Effector CD4-positive, alpha-beta T cell (primary cell): ENCODE measurements around the gene PPM1E.
"Not testable (repeated sequence)": the region's sequence is repeated elsewhere in the genome, so short reads cannot be mapped to it uniquely, and the experiment has no call there.

Experiments
- DNase-seq: peaks from one replicate; pipeline ENCODE4 v3.0.0-alpha.2; 2020

Gene PPM1E

DNA sequence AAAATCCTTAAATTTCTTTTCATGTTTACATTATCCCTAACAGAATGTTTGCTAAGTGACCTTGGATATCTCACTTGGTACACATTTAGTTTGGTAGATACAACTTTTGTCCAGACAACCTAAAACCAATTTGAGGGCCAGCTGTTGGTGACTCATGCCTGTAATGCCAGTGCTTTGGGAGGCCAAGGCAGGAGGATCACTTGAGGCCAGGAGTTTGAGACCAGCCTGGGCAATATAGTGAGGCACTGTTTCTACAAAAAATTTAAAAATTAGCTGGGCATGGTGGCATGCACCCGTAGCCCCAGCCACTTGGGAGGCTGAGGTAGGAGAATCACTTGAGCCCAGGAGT is 202.0 kb downstream of the PPM1E start:
- not testable (repeated sequence) for DNase-seq

DNA sequence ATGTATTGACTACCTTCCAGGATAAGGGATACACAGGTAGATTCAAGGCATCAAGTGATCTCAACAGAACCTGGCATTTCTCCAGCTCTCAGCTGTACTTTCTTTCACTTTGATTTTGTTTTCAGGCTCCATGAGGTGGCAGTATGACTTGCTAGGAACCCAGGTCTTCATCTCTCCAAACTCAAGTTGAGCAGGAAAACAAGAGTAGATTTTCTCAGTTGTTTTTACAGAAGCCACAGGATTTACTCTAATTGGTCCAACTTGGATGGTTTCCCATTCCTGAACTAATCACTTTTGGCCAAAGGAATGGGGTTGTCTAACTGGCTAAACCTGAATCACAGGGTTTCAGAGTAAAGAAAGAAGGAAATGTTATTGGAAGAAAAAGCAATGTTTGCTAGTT is 204.4 kb downstream of the PPM1E start:
- DNase-seq, result no peak

DNA sequence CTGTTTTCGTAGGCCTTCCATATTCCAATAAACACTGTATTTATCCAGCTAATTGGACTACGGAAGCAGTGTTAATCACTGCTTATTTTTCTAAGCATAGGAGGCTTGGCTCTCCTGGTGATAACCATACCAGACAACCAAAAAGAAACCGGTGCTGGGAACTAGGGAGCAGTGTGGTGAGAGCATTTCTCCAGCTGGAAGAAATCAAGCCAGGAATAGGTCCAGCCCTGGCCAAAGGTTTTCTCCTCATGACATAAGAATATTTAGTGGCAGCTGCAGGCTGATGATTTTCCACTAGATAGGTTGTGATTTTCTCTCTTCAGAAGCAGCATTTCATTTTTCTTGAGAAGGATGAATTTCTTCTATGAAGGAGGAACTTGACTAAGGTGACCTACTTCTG is 209.6 kb downstream of the PPM1E start:
- no peak for DNase-seq

DNA sequence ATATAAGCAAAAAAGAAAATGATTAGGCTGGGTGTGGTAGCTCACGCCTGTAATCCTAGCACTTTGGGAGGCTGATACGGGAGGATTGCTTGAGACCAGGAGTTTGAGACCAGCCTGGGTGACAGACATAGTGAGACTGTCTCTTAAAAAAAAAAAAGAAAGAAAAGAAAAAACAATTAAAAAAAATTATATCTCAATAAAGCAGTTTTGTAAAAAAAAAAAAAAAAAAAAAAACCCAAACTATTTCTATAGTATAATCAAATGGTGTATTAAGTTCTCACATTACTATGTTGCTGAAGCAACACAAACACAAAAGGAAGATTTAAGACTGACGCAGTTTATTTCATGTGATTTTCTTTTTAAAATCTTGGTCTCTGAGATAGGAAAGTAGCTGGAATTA is 210.6 kb downstream of the PPM1E start:
- DNase-seq, result no peak

DNA sequence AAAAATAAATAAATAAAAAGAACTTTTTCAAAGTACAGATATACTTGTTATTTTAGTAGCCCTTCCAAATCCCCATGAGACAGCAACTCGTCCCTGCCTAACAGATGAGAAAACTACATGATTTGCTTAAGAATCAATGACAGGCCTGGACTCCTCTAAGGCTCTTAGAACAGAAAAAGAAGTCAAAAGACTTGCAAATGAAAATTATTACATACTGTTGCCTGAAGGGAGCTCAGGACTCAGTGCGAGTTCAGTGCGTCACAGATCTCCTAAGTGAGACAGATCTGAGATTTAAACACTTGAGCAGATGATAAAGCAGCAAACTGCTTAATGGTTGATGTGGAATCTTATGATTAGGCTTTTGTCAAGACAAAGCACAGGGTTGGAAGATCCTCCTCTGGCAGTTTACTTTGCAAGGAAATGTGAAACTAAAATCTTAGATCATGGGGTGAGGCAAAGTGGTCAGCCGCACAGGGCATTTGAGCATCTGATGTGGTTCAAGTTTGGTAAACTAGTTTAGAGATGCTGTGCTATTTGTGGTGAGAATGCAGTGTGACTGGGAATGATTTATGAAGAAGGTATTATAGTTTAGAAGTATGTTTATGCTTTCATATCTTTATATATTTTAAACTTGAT is 212.9 kb downstream of the PPM1E start:
- no peak for DNase-seq

DNA sequence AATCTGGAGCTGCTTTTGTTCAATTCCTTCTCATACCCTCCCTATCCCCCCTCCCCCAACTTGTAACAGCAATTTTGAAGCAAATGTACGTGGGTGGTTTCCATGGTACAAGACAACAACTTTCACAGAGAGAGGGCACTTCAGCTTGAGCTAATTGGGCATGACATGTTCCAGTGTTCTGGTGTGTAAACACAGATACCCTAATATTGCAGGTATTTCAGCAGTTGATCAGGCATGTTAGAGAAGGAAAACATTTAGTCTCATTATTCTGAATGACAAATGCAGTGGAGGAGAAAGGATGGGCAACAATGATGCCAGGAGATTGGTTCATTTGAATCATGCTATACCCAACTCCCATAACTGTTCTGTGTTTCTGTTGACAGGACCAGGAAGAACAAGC is 213.5 kb downstream of the PPM1E start:
- DNase-seq, result no peak

DNA sequence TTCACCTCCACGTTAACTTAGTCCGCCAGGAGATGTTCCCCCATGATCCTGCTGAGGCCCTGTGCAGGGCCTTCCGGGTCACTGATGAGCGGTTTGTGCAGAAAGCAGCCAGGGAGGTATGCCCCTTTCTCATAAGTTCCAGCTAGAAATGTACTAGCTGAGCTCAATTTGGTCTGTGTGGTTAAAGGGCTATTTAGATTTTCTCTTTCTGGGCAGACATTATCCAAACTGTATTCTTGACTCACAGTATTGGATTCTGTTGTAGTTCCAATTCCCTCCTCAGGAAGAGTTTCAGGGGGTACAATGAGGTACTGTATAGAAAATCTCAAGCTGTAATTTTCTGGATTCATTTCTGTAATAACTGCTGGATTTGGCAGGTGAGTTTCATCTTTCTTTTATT is 214.0 kb downstream of the PPM1E start:
- DNase-seq, result no peak

DNA sequence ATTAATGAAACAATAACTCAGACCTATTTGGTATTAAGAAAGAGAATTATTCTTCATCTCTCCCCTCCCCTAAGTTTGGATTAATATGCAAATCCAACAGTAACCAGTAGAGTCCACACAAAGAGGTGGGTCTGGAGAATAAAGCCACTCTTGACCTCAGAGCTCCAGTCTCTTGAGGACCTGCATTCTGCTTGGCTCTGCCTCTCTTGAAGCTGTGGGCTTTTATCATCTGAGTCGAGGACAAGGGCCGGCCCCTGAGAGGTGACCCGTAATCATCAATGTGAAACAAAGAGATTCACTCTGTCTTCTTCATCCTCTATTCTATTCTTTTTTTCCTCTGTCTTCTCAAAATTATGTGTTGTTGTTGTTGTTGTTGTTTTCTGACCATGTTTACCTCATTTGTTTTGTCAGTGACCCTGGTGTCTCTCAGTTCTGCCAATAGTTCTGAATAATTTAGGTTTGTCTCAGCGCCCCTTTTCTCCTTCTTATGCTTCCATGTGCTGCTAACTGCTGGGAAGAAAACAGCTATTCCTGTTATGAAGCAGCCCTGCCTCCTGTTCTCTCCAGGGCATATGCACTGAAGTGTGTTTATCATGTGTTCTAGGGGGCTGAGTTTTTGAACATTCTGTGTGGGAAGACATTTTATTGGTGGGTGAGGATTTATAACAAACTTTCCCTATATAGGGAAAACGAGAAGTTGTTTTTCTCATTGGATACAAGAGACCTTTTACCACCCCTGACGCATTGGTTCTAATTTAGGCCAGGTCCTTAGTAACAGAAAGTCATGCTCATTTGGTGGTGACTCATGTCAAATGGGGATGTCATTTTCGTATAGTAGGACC is 215.2 kb downstream of the PPM1E start:
- no peak for DNase-seq

DNA sequence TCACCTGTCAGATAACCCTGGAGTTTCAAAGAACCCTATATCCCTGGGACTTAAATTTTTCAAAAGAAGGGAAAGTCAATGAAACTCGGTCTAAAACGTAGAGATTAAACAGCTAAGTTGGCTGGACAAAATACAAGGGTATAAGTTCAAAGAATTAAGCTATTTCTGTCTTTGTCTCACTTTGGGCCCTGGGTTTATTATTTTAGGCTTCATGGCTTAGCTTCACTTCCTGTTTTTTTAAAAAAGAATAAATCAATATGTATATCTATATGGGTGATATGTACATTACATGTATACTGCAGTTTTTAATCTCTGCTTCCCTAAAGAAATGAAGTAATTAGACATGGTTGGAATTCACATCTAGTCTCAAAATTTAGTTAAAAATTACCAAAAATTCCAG is 218.7 kb downstream of the PPM1E start:
- DNase-seq, result no peak

DNA sequence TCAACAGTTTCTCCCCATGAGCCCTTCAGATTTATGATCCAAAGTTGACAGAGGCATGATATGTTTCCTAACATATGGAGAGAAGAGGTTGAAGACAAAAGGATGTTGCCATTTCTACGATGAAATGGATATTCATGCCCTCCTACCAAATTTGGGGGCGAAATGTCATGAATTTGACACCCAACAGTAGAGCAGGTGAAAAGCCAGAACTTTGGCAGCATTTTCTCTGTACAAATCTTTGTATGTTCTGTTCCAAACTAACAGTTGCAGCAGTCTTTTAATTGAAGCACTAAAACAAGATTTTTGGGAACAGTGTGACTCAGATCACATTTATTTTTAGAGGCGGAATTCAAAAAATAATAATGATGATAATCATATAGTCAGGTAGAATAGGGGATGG is 220.9 kb downstream of the PPM1E start:
- DNase-seq, result no peak

DNA sequence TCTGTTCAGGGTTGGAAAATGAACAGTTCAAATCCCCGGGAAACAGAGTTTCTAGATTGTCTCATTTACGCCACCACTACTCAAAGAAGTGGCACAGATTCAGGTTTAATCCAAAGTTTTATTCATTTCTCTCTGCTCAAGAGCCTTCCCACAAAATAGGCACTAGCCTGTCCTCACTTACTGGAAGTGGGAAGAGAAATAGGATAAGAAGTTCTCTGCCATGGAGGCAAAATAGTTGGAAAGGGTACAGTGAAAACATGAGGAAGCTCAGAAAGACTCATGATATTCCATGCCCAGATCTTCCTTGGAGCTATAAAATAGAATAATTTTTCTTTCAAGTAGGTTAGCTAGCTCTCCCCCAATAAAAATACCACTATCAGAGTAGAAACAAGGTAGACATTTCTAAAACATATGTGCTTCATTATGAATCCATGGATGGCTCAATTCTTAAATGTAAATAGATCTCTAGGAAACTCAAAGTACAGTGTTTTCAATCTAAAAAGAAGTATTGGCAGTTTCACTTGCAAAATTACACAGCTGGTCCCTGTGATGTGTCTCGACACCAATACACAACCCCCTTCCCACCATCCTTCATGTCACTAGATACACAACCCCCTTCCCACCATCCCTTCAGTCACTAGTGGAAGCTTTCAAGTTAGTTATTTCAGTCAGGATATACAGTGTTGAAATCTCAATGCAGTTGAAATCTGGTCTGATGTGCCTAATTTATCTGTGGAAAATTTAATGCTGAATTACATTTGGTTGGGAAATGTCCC is 225.2 kb downstream of the PPM1E start:
- DNase-seq, result no peak

DNA sequence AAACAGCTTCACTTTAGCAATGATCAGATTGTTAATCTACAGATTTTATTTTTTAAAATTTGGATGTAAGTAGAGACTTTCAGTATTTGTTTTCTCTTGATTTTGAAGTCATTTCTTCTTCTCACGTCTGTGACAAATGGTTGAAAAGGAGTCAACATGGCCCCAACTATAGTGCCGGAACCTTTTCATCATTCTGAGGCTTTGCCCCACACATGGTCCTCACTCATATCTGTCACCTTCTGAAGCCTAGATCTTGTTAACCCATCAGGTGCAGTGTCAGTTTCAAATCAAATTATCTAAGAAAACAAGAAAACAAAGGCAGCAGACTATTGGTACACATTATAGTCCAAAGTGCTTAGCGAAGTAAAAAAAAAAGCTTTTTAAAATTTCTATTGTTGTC is 227.0 kb downstream of the PPM1E start:
- DNase-seq, result no peak

DNA sequence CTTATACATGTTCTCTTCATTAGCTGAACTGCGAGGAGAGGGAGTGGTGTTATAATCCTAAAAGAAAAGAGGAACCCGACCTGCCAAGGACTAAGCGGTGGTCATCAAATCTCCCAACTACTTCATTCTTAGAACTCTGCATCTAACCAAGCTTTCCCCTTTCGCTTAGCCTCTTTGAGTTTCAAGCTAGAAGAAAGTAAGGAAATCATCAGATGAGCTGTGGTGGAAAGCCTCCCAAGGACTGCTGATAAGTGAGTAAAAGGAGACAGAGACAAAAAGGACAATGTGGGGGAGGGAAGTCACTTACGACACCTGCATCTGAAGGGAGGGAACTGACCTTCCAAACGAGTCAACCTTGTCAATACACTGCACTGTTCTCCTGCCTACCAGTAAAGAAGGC is 229.7 kb downstream of the PPM1E start:
- DNase-seq, result no peak

DNA sequence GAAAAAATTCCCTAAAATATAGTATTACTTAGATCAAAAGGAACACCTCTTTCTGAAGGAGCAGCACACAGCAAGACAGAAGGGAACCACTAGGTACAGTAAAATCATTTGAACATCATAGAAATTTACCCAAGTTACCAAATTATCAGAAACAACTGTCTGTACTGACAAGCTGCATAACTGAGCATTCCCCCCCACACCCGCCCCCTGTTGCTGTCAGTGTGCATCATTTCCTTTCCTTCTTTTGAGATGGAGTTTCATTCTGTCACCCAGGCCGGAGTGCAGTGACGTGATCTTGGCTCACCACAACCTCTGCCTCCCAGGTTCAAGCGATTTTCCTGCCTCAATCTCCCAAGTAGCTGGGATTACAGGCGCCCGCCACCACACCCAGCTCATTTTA is 230.3 kb downstream of the PPM1E start:
- DNase-seq, result no peak

DNA sequence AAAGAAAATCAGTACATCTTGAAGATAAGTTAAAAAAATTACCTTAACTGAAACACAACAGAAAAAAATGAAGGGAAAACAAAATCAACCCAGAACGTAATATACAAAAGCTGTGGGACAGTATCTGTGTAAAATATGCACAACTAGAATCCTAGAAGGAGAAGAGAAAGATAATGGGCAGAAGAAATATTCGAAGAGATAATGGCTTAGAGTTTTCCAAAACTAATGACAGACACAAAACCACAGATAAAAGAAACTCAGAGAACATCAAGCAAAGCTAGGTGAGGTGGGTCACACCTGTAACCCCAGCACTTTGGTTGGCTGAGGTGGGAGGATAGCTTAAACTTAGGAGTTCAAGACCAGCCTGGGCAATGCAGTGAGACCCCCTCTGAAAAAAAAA is 234.0 kb downstream of the PPM1E start:
- no peak for DNase-seq

DNA sequence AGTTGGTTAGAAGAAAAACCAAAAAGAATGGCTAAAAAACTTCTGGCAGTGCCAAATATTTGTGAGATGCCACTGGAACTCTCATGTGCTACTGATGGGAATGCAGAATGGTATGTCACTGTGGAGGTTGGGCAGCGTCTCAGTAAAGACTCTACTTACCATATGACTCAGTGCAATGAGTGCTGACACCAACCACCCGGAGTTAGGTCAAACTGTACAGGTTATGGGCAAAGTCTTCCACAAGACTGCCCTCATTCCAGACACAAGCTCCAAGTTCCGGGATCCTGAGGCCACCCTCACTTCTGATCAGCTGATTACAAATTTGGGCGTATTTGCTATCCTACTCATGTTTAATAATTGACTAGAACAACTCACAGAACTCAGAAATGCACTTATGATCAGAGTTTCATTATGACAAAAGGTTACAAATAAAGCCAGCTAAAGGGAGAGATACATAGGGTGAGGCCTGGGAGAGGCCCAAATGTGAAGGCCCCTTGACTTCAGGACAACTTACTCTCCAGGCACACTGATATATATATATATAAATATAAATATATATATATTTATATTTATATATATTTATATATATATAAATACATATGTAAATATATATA is 236.2 kb downstream of the PPM1E start:
- no peak for DNase-seq

DNA sequence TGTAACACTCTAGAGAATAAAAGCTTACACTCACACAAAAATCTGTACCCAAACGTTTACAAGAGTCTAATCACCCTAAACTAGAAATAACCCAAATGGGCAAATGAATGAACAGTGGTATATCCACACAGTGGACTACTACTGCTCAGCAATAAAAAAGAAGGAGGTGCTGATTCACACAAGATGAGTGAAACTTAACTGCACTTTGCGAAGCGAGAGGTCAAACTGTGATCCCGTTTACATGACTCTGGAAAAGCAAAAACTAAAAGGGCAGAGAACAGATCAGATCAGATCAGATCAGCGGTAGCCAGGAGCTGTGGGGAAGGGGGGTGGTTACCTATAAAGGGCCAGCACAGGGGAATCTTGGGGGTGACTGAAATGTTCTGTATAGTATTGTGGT is 237.7 kb downstream of the PPM1E start:
- no peak for DNase-seq

DNA sequence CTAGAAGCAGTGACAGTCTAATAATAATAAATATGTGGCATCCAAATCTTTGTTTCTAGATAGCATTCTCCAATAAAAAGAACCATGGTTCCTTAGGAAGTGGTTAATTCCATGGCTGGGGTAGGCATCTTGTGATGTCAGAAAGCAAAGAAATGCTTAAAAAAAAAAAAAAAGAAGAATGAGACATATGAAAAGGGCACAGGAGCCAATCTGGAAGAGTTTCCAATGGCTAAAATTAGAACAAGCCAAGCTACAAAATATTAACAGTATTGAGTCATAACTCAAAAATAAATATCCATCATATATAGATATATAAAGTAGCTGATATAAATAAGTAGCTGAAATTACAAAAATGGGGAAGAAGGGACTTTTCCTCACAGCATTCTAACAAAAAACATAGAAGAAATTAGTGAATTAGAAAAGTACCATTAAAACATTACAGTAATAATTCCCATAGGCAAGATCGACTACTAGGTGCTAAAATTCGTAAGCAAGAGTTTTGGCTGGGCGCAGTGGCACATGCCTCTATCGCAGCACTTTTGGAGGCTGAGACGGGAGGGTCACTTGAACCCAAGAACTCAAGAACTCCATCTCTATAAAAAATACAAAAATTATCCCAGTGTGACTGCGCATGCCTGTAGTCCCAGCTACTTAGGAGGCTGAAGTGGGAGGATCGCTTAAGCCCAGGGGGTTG is 239.7 kb downstream of the PPM1E start:
- no peak for DNase-seq

DNA sequence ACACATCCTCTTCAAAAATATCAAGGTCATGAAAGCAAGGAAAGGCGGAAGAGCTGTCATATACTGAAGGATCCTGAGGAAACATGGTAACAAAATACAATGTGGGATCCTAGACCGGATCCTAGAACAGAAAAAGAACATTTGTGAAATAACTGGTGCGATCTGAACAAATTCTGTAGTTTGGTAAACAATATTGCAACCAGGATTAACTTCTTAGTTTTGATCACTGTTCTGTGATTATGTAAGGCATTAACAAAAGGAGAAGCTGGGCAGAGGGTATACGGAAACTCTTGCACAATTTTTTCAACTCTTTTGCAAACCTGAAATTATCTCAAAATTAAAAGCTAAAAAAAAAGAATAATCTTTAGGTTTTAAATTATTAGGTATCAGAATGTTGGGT is 241.3 kb downstream of the PPM1E start:
- no peak for DNase-seq

DNA sequence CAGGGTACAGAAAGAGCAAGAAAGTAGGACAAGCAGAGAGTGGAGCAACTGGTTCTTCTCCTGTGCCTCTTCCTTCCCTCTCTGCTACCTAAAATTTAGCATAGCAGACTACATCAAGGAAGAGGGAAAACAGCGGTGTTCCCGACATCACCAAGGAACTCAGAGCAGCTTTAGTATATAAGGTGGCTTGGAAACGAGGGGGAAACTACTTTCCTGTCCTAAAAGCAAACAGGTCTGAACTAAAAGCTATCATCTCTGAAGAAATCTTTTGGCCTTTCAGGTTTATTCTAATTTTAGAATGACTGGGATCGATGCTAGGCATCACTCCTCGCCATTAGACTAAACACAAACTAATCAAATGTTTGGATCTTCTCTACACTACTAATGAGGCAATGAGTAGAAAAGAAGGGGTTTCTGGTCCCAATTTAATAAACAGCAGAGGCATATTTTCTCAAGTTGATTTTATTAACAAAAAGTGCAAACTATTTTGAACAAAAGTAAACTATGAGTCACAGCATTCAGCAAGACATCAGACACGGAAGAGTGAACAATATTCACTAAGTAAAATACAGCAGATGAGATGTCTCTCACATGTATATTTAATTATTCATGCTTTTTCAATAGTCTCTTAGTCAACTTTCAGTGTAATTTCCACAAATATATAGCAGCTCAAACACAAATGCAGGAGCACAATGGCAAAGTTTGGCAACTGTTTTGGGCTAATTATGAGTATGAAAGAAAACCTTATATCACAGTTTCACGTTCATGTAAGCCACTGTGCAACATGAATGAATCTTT is 242.3 kb downstream of the PPM1E start:
- no peak for DNase-seq

DNA sequence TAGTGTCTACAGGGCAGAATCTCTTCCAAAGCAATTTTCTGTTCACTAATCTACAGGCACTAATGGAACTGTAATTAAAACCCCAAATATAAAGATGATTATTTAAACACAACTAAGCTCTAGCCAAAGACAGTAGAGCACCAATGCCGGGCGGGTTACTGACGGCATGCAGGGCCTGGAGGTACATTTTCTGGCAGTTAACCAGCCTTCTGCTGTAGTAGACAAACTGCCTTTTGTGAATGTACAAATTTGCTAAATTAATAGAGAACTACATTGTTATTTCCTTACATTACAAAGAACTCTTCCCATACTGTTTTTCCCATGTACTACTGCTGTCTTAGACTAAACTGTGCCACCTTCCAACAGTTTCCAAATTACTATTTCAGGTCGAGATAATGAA is 243.2 kb downstream of the PPM1E start:
- DNase-seq, result no peak

DNA sequence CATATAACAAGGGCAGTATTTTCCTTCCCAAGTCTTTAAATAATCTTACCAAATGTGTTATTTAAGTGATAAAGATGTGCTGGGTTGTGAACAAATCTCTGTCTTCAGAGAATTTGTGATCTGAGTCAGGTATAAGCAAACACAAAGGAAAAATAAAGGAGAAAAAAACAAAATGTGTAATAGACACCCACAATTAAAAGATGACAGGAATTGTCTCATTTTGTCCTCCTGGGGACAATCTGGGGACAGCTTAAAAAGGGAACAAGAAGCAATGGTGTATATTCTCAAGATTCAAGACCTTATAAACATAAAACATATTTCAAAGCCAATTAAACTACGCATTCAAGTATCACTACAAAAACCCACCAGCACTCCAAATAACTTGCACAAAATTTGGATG is 243.8 kb downstream of the PPM1E start:
- no peak for DNase-seq
